ENCODE data around the gene RAB11FIP4.
A peak's percentile ranks its signal among the peaks of the same experiment; 100 is the strongest.
"Not testable (repeated sequence)": the region's sequence is repeated elsewhere in the genome, so short reads cannot be mapped to it uniquely, and the experiment has no call there.

The RAB11FIP4 gene

DNA sequence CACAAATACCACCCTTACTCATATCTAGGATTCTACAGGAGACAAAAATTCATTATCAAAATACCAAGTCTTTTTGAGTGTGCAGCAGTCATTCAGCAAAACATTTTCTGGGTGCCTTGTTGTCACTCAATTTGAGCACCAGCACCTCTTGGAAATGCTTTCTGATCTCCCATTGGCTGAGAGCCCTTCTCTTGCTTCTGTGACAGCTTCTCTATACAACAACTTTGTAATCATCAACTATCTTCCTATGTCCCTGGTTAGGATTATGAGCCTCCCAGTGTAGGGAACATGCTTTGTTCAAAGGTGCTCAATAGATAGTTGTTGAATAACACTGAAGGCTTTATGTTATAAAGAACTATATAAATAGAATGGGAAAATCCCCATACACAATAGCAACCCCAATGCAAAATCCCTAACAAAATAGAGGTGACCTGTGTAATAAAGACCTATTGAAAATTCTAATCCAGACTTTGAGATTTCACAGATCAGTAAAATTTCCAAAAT, 10.3 kb upstream of the RAB11FIP4 start:
- Histone ChIP-seq H3K27me3 (ENCODE audit: insufficient read depth, low read length, poor library complexity, severe bottlenecking) (no peaks in the 10 kb centered on the region), H3K79me2 (ENCODE audit: insufficient read depth, low read length) (no peaks in the 10 kb centered on the region), H3K4me3 (ENCODE audit: low read length, poor library complexity, severe bottlenecking) (no peak overlapping the region), H3K9me2 (replicated peaks; ENCODE audit: low read depth, low read length) (no peaks in the 10 kb centered on the region), H2AFZ (ENCODE audit: low read length) (no peak overlapping the region), H3K9ac (ENCODE audit: low read depth, low read length, poor library complexity, severe bottlenecking) (no peak overlapping the region), H3K4me2 (ENCODE audit: low read depth, low read length, poor library complexity, severe bottlenecking) (no peak overlapping the region), H3F3A (ENCODE audit: low read depth) (no peaks in the 10 kb centered on the region), H3K36me3 (ENCODE audit: insufficient read depth, low read length) (no peaks in the 10 kb centered on the region), H4K20me1 (ENCODE audit: insufficient read depth, low read length, poor library complexity, severe bottlenecking) (no peaks in the 10 kb centered on the region), H3K4me1 (ENCODE audit: insufficient read depth, low read length, poor library complexity, severe bottlenecking) (no peaks in the 10 kb centered on the region), H3K9me3 (ENCODE audit: insufficient read depth, low read depth, low read length) (no peaks in the 10 kb centered on the region)
- no peak for TF ChIP-seq EZH2phosphoT487 (IDR thresholded peaks at IDR 0.05; ENCODE audit: borderline replicate concordance)
- TF ChIP-seq CTCF (conservative IDR thresholded peaks at IDR 0.05; ENCODE audit: low read length) = no peak

- not testable (repeated sequence) for H2AFZ ChIP-seq (ENCODE audit: low read length); H3K9me3 ChIP-seq (ENCODE audit: insufficient read depth, low read depth, low read length); H3K9me2 ChIP-seq (replicated peaks; ENCODE audit: low read depth, low read length); H3F3A ChIP-seq (ENCODE audit: low read depth); H3K79me2 ChIP-seq (ENCODE audit: insufficient read depth, low read length); H4K20me1 ChIP-seq (ENCODE audit: insufficient read depth, low read length, poor library complexity, severe bottlenecking); H3K4me2 ChIP-seq (ENCODE audit: low read depth, low read length, poor library complexity, severe bottlenecking); H3K27me3 ChIP-seq (ENCODE audit: insufficient read depth, low read length, poor library complexity, severe bottlenecking); H3K4me1 ChIP-seq (ENCODE audit: insufficient read depth, low read length, poor library complexity, severe bottlenecking); H3K4me3 ChIP-seq (ENCODE audit: low read length, poor library complexity, severe bottlenecking); H3K9ac ChIP-seq (ENCODE audit: low read depth, low read length, poor library complexity, severe bottlenecking); H3K36me3 ChIP-seq (ENCODE audit: insufficient read depth, low read length)
Observed at GRCh38 chr17:31382668-31383275, 8.7 kb upstream of the RAB11FIP4 start.

GRCh38 chr17:31383488-31383887, 8.0 kb upstream of the RAB11FIP4 start:
- not testable (repeated sequence) for H3K9me2 ChIP-seq (replicated peaks; ENCODE audit: low read depth, low read length); H4K20me1 ChIP-seq (ENCODE audit: insufficient read depth, low read length, poor library complexity, severe bottlenecking); H3K9me3 ChIP-seq (ENCODE audit: insufficient read depth, low read depth, low read length); H3F3A ChIP-seq (ENCODE audit: low read depth); H3K4me2 ChIP-seq (ENCODE audit: low read depth, low read length, poor library complexity, severe bottlenecking); H3K9ac ChIP-seq (ENCODE audit: low read depth, low read length, poor library complexity, severe bottlenecking); H3K4me1 ChIP-seq (ENCODE audit: insufficient read depth, low read length, poor library complexity, severe bottlenecking); H3K4me3 ChIP-seq (ENCODE audit: low read length, poor library complexity, severe bottlenecking); H3K79me2 ChIP-seq (ENCODE audit: insufficient read depth, low read length); H3K27me3 ChIP-seq (ENCODE audit: insufficient read depth, low read length, poor library complexity, severe bottlenecking); H2AFZ ChIP-seq (ENCODE audit: low read length); H3K36me3 ChIP-seq (ENCODE audit: insufficient read depth, low read length)
- peak; percentile 40 for TF ChIP-seq CTCF (conservative IDR thresholded peaks at IDR 0.05; ENCODE audit: low read length)
